Chondrocyte (in vitro differentiated cells): ENCODE results near the gene ITPR2. TPM values are rescaled to one million over a fixed set of nuclear protein-coding genes. Genes with fewer than 3 reads are reported as not detected.

Experiments used
- DNase-seq: peaks from one replicate; pipeline ENCODE4 v3.0.0; 2021; ENCODE audit warnings: mixed read lengths, low spot score
- H3K27ac Mint-ChIP-seq: one replicate; pipeline ENCODE4 v1.8.0; 2021; ENCODE audit warnings: mild to moderate bottlenecking, moderate library complexity, mixed read lengths; ENCODE audit not compliant: unreplicated experiment
- H3K27me3 Mint-ChIP-seq: 2 replicates; pipeline ENCODE4 v1.8.0; 2021; ENCODE audit warnings: low read depth, mixed read lengths
- H3K36me3 Mint-ChIP-seq: 2 replicates; pipeline ENCODE4 v1.8.0; 2021; ENCODE audit warnings: low read depth, mixed read lengths
- H3K4me1 Mint-ChIP-seq: 2 replicates; pipeline ENCODE4 v1.8.0; 2021; ENCODE audit warnings: low read depth, mild to moderate bottlenecking, mixed read lengths
- H3K4me3 Mint-ChIP-seq: one replicate; pipeline ENCODE4 v1.8.0; 2021; ENCODE audit warnings: mild to moderate bottlenecking, moderate library complexity, mixed read lengths; ENCODE audit not compliant: unreplicated experiment
- H3K9me3 Mint-ChIP-seq: 2 replicates; pipeline ENCODE4 v1.8.0; 2021; ENCODE audit warnings: low read depth, mixed read lengths
- total RNA-seq: library from RNA; stranded (reverse); gene quantifications from 3 replicates; pipeline ENCODE4 v1.2.1, GENCODE V29; 2021
- TF ChIP-seq, protein P1 (sequence below): fragments of 200-600 bp; sonication (generic); IDR thresholded peaks from 2 replicates; pipeline ENCODE4 v1.5.0; 2021; ENCODE audit warnings: antibody characterized with exemption, mild to moderate bottlenecking, moderate library complexity

The ITPR2 gene
- total RNA-seq, 1 donor from 2014 or later = 18.7 TPM

DNA sequence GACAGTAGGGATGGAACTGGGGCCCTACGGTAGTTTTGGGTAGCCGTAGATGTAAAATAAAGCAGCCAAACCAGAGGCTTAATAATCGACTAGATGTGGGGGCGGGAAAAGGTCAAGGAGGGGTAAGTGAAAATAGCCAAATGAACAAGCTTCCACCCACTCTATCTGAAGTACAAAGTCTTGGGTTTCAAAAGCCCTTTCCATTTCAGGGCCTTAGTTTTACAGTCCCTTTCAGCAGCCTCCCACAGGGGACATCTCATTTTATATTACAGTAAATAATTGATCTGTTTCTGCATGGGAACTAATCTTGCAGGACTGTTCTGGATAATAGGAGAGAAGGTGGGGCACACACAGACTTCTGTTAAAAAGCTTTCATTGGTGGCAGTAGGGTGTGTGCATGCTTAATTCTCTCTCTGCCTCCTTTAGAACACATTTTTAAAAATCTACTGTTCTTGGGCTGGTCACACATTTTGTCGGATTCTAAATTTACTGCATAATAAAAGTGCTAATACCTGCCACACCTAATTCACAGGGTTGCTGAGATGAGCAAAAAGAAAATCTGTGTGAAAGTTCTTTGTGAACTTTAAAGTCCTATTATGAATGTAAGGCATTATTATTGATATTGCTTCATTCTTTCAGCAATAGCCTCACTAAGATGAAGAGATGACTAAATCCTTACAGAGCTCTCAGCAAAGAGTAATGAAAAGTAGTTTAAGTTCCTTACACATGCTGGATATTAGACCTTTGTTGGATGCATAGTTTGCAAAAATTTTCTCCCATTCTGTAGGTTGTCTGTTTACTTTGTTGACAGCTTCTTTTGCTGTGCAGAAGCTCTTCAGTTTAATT is 104.6 kb downstream of the ITPR2 start:
- Mint-ChIP-seq H3K27ac (no peak overlapping the region), H3K4me3 (no peak overlapping the region), H3K36me3 (no peaks in the 10 kb centered on the region), H3K4me1 (peaks cover 18% of the 10 kb centered on the region), H3K27me3 (no peaks in the 10 kb centered on the region), H3K9me3 (no peaks in the 10 kb centered on the region)
- TF ChIP-seq, protein P1, sequence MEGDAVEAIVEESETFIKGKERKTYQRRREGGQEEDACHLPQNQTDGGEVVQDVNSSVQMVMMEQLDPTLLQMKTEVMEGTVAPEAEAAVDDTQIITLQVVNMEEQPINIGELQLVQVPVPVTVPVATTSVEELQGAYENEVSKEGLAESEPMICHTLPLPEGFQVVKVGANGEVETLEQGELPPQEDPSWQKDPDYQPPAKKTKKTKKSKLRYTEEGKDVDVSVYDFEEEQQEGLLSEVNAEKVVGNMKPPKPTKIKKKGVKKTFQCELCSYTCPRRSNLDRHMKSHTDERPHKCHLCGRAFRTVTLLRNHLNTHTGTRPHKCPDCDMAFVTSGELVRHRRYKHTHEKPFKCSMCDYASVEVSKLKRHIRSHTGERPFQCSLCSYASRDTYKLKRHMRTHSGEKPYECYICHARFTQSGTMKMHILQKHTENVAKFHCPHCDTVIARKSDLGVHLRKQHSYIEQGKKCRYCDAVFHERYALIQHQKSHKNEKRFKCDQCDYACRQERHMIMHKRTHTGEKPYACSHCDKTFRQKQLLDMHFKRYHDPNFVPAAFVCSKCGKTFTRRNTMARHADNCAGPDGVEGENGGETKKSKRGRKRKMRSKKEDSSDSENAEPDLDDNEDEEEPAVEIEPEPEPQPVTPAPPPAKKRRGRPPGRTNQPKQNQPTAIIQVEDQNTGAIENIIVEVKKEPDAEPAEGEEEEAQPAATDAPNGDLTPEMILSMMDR = no peak
- DNase-seq = no peak

DNA sequence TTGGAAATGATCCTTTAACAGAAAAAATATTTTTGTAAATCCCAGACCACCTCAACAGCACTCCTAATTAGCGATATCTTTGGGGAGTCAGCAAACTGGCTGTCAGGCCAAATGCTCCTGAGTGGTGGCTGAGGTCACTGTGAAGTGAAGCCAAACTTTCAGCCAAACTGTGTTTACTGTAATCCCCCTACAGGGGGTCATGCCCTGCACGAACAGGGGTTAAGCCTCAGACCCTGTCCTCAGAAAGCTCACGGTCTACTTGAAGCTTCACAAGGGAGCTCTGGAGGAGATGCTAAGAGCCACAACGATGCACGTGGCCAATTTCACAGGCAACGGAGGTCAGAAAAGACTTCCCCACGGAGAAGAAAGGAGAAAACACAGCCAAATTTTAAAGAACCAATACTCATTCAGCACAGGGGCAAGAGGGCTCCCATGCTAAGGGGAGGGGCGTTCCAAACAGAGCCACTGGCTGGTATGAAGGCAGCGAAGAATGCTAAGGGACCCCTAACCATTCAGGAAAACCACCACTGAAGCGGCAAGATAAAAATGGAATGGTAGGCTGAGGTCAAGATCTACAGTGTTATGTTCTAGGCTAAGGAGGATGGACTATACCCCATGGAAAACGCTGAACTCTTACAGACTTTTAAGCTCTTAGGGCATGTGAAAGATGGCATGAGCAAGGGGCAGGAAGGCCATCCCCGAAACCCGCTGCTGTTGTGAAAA is 105.4 kb downstream of the ITPR2 start:
- Mint-ChIP-seq H3K27me3 (no peaks in the 10 kb centered on the region), H3K4me1 (peaks cover 26% of the 10 kb centered on the region), H3K9me3 (no peaks in the 10 kb centered on the region), H3K4me3 (no peak overlapping the region), H3K36me3 (no peaks in the 10 kb centered on the region), H3K27ac (no peak overlapping the region)
- TF ChIP-seq, protein P1 = no peak
- DNase-seq = no peak

DNA sequence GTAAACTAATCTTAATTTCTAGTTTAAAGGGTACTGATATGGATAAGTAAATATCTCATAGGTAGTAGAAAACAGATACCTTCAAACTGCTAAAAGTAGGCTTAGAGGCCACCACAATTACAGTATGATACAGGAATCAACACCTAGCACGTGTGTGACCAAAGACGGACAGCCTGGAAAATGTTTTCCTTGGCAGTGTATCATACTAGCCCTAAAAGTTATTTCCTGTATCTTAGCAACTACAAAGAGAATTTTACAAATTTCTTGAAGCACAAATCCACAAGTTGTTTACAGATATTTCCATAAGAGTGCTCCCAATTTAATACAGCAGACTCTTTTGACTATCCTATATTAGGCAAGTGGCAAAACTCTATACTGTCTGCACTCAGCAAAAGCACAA is 106.0 kb downstream of the ITPR2 start:
- Mint-ChIP-seq H3K27ac (no peak overlapping the region), H3K36me3 (no peaks in the 10 kb centered on the region), H3K9me3 (no peaks in the 10 kb centered on the region), H3K4me3 (no peak overlapping the region), H3K4me1 (peaks cover 31% of the 10 kb centered on the region), H3K27me3 (no peaks in the 10 kb centered on the region)
- TF ChIP-seq, protein P1 = no peak
- no peak for DNase-seq

DNA sequence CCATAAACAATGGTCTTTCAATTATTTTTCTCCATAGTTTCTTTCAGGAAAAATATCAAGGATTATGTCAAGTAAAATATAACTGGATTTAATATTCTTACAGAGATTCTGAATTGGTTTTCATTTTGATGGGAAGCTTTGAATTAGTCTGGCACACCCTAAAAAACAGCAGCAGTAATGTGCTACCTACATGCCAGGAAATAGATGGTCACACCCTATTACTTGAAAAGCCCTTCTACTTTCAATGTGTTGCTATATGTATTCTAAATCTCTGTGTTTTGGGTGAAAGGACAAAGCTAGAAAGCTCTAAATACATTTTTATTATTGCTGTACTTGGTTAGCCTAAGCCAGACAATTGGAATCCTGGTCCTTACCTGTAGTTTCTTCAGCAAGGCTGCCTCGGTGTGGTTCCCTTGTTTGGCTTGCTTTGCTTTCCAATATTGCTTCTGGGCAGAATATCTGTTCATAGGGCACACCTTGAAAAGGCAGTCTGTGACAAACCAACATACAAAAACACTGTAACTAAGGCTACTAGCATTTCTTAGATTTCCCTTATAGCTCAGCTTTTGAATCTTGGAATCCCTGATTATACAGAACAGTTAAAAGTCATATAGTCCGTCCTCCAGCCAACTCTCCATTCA is 107.6 kb downstream of the ITPR2 start:
- H3K4me3 Mint-ChIP-seq = no peak overlapping the region
- H3K36me3 Mint-ChIP-seq = no peaks in the 10 kb centered on the region
- H3K4me1 Mint-ChIP-seq = peaks cover 33% of the 10 kb centered on the region
- no peaks in the 10 kb centered on the region for H3K27me3 Mint-ChIP-seq
- H3K27ac Mint-ChIP-seq = no peak overlapping the region
- no peaks in the 10 kb centered on the region for H3K9me3 Mint-ChIP-seq
- TF ChIP-seq, protein P1 = no peak
- DNase-seq = no peak

DNA sequence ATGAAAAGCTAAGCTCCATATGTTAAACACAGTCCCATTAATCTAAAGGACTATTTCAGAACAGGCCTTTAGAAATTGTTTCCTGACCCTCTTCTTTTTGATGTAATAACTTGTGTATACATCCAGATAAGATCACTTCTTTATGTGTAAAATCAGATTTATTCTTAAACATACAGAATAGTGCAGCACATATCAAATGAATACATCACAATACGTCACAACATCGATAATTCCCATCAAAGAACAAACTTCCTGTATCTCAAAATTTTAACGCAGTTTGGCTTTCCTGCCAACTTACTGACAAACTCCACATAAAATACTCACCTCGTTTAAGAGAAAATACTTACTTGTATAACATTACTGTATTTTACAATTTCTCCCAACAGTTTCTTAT is 108.7 kb downstream of the ITPR2 start:
- Mint-ChIP-seq H3K9me3 (no peaks in the 10 kb centered on the region), H3K27ac (peak overlapping the region; percentile 90), H3K4me3 (peak overlapping the region; percentile 1), H3K36me3 (no peaks in the 10 kb centered on the region), H3K4me1 (peaks cover 33% of the 10 kb centered on the region), H3K27me3 (no peaks in the 10 kb centered on the region)
- TF ChIP-seq, protein P1 = no peak
- DNase-seq = no peak
